SK-N-SH (cell line): ENCODE results near the gene ARHGAP10.

ENCODE experiments used
- CTCF ChIP-seq: fragments of 200-600 bp; sonication (generic); IDR thresholded peaks from 2 replicates; pipeline ENCODE4 v1.6.1; 2017; ENCODE audit warnings: antibody characterized with exemption, mild to moderate bottlenecking, moderate library complexity
- ELF1 ChIP-seq: IDR thresholded peaks from 2 replicates; pipeline ENCODE4 v1.4.0; 2012
- FOXJ3 ChIP-seq: sonication (generic); formaldehyde crosslinking; IDR thresholded peaks from 2 replicates; pipeline ENCODE4 v1.5.1; 2020; ENCODE audit warnings: mild to moderate bottlenecking, missing genetic modification reagents
- GABPA ChIP-seq: IDR thresholded peaks from 2 replicates; pipeline ENCODE4 v1.4.0; 2012; ENCODE audit warnings: low read depth, mild to moderate bottlenecking
- JUND ChIP-seq: IDR thresholded peaks from 2 replicates; pipeline ENCODE4 v1.4.0; 2012
- RAD21 ChIP-seq: IDR thresholded peaks from 2 replicates; pipeline ENCODE4 v1.6.1; 2012; ENCODE audit warnings: mild to moderate bottlenecking, low read length
- TAF1 ChIP-seq: IDR thresholded peaks from 2 replicates; pipeline ENCODE4 v1.6.1; 2012; ENCODE audit warnings: low read depth, mild to moderate bottlenecking, low read length, moderate library complexity, borderline replicate concordance
- TCF12 ChIP-seq: IDR thresholded peaks from 2 replicates; pipeline ENCODE4 v1.4.0; 2012
- YY1 ChIP-seq: IDR thresholded peaks from 2 replicates; pipeline ENCODE4 v1.4.0; 2012; ENCODE audit warnings: low read depth, mild to moderate bottlenecking

GRCh38 chr4:148048598-148048997 is 316.7 kb downstream of the ARHGAP10 start:
- no peak for TF ChIP-seq CTCF
- no peak for TF ChIP-seq ELF1
- TF ChIP-seq FOXJ3 (CRISPR knock-in tag) = no peak
- TF ChIP-seq JUND = no peak
- no peak for TF ChIP-seq TCF12
- no peak for TF ChIP-seq YY1
- TF ChIP-seq GABPA = no peak
- no peak for TF ChIP-seq TAF1
- no peak for TF ChIP-seq RAD21
